Fibroblast of mammary gland (primary cell): ENCODE data around the gene FTSJ3.

Experiments used
- DNase-seq: peaks from one replicate; pipeline ENCODE4 v3.0.0-alpha.2; 2010; ENCODE audit warnings: low read depth
- H3K4me3 ChIP-seq: 2 replicates; pipeline ENCODE4 v1.5.1; 2011; ENCODE audit warnings: low read depth, mild to moderate bottlenecking, low read length, moderate library complexity; ENCODE audit not compliant: control insufficient read depth
- TF ChIP-seq, protein P1 (sequence below): conservative IDR thresholded peaks from 2 replicates; pipeline ENCODE4 v1.5.1; 2011; ENCODE audit warnings: low read depth, low read length, inconsistent platforms; ENCODE audit not compliant: control insufficient read depth, insufficient read depth

The FTSJ3 gene

DNA sequence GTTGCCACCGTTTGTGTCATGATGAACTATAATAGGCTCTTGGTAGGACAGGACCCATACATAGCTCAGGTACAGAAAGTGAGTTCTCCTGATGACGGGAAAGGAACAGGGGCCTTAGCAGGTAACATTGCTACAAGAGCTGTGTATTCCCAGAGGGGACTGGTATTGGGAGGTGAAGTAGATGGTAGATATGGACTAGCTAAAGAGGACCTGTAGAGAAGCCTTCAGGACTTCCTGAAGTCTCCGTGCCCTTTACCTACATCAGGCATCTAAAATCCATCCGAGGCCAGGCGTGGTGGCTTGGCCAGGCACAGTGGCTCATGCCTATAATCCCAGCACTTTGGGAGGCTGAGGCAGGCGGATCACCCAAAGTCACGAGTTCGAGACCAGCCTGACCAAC lies 27.7 kb upstream of the FTSJ3 start:
- TF ChIP-seq, protein P1, sequence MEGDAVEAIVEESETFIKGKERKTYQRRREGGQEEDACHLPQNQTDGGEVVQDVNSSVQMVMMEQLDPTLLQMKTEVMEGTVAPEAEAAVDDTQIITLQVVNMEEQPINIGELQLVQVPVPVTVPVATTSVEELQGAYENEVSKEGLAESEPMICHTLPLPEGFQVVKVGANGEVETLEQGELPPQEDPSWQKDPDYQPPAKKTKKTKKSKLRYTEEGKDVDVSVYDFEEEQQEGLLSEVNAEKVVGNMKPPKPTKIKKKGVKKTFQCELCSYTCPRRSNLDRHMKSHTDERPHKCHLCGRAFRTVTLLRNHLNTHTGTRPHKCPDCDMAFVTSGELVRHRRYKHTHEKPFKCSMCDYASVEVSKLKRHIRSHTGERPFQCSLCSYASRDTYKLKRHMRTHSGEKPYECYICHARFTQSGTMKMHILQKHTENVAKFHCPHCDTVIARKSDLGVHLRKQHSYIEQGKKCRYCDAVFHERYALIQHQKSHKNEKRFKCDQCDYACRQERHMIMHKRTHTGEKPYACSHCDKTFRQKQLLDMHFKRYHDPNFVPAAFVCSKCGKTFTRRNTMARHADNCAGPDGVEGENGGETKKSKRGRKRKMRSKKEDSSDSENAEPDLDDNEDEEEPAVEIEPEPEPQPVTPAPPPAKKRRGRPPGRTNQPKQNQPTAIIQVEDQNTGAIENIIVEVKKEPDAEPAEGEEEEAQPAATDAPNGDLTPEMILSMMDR = no peak
- no peak for DNase-seq
- no peak overlapping the region for H3K4me3 ChIP-seq

DNA sequence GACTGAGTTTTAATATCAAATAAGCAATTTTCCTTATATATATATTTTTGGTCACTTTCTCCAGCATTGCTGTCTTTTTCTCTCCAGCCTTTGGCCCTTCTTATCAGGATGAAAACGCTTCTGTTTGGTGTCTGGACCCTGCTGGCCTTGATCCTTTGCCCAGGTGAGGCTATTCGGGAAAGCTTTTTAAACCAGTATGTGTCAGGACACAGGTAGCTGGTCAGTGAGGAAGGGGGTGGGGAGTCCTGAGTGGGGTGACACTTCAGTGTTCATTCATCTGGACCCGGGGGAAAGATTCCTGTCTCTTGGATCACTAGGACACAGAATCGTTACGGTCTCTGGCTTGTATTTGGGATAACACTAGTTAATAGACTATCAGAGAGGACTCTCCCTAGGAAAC lies 27.2 kb upstream of the FTSJ3 start:
- DNase-seq = no peak
- no peak overlapping the region for H3K4me3 ChIP-seq
- TF ChIP-seq, protein P1 = no peak

DNA sequence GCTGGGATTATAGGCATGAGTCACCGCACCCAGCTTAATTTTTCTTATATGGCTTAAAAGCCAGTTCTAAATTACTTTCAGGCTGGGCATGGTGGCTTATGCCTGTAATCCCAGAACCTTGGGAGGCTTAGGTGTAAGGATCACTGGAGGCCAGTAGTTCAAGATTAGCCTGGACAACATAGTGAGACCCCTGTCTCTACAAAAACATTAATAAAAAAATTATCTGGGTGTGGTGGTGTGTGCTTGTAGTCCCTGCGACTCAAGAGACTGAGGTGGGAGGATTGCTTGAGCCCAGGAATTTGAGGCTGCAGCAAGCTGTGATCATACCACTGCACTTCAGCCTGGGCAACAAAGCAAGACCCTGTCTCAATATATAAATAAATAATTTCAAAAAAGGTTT lies 25.8 kb upstream of the FTSJ3 start:
- no peak overlapping the region for H3K4me3 ChIP-seq
- TF ChIP-seq, protein P1 = no peak
- no peak for DNase-seq

DNA sequence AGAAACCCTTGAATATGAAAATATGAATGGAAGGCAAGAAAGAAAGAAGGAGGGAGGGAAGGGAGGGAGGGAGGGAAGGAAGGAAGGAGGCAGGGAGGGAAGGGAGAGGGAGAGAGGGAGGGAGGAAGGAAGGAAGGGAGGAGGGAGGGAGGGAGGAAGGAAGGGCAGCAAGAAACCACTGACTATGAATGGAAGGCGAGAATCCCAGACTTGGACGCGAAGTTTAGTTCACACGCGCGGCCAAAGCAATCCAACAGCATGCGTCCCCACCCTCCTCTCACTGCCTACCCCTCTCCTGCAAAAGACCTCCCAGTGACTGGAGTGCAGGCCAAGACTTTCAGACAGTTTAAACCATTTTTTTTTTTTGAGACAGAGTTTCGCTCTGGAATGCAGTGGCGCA lies 22.9 kb upstream of the FTSJ3 start:
- no peak for DNase-seq
- TF ChIP-seq, protein P1 = no peak
- no peak overlapping the region for H3K4me3 ChIP-seq

DNA sequence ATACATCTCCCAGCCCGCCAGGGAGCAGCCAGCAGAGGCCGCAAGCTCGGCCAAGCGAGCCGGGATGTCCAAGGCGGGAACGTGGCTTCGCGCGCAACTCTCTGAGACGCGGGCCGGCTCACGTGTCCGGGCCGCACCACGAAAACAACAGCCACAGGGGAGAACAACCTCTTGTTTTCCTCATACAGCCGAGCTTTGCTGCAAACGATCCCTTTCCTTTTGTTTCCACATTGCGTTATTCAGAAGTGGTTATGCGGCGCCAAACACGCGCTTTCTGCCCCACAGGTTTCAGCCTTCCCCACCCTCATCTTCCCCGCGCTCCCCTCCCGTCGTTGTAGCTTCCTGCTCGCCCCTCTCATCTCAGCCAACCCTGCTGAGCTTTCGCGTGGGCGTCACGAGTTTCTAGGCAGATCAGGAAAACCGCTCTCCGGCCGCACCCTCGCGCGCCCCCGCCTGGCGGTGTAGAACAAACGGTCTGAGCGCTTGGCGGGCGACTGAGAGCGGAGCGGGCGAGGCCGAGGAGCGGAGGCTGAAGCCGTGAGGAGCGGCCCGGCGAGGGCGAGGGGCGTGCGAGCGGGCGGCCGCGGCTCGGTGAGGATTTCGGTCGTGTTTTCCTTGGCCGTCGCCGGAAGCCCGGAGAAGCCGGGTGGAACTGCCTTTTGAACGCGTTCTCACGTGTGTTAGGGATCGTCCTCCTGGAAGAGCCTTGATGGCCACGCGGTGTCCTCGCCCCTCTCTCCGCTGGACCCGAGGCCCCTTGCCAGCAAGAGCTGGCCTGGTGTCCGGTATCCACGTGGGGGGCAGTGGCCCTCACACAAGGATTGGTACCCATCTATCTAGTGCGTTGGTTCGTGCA lies 21.6 kb upstream of the FTSJ3 start:
- peak; percentile 92 for DNase-seq
- TF ChIP-seq, protein P1 = peak; percentile 42
- peak overlapping the region; percentile 34 for H3K4me3 ChIP-seq

DNA sequence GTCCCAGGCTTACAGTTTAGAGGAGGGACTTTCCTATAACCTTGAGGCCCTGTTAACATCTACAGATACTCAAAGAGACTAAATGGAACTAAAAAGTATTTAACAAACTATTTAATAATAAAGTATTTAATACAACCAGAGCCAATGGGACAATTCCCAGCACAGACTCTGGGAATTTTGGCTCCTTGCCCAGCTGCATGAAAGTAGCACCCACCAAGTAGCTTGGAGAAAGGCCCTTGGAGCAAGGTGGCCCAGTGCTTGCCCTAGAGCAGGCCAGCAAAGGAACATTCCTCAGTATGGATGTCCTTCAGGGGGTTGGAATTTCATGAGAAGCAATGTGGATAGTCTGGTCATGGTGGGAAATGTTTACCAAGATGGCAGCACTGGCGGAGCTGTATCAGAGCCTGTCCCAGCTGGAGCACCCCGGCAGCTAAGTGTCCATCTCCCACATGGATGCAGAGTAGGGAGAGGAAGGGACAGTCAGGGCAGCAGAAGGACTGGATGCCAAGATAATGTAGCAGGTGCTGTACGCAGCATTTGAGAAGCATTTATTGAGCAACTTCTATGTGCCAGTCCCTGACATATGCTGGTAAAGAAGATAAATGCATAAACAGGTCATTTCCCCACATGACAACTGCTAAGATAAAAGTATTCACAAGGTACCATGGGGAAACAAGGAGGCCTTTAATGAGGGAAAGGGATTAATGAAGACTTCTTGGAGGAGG lies 20.2 kb upstream of the FTSJ3 start:
- H3K4me3 ChIP-seq = no peak overlapping the region
- TF ChIP-seq, protein P1 = no peak
- DNase-seq = no peak
